PC-3 (cell line): ENCODE data around the gene ARHGAP26. TPM values are rescaled to one million over a fixed set of nuclear protein-coding genes. Genes with fewer than 3 reads are reported as not detected.

ENCODE experiments used
- ATAC-seq: fragments of 200-7000 bp; cut with Tn5 transposase; 2 replicates; pipeline ENCODE4 v1.9.1; 2020; ENCODE audit warnings: mild to moderate bottlenecking, moderate library complexity
- BruUV-seq: library from RNA; stranded (reverse); fragments of 400-500 nt; replicated peaks from 2 replicates; lab custom pipeline; 2021; lab: Mats Ljungman, UMichigan
- CTCF ChIA-PET: fragments of 300-600 bp; sonication (Branson Sonifier 250); formaldehyde crosslinking; loops from one replicate; lab custom pipeline; 2022; ENCODE audit warnings: antibody characterized with exemption; lab: Charles Lee
- POLR2A ChIA-PET: fragments of 300-600 bp; sonication (Branson Sonifier 250); formaldehyde crosslinking; loops from one replicate; lab custom pipeline; 2022; ENCODE audit warnings: antibody characterized with exemption; ENCODE audit not compliant: unreplicated experiment; lab: Charles Lee
- DNase-seq: peaks from one replicate; pipeline ENCODE4 v3.0.0-alpha.2; 2015
- H2AFZ ChIP-seq: fragments of 300-600 bp; sonication (generic); 2 replicates; pipeline ENCODE4 v1.6.0; 2016; ENCODE audit warnings: antibody characterized with exemption, low read length
- H3F3A ChIP-seq: fragments of 300-600 bp; sonication (generic); one replicate; pipeline ENCODE4 v1.6.0; 2017; ENCODE audit warnings: antibody characterized with exemption, low read length, control low read depth, mild to moderate bottlenecking; ENCODE audit not compliant: unreplicated experiment
- H3K27ac ChIP-seq: fragments of 300-600 bp; sonication (generic); 2 replicates; pipeline ENCODE4 v1.5.1; 2016; ENCODE audit warnings: mild to moderate bottlenecking, low read length
- H3K27me3 ChIP-seq: fragments of 300-600 bp; sonication (generic); 2 replicates; pipeline ENCODE4 v1.6.1; 2016; ENCODE audit warnings: low read length, mixed read lengths
- H3K36me3 ChIP-seq: fragments of 300-600 bp; sonication (generic); 2 replicates; pipeline ENCODE4 v1.6.1; 2016; ENCODE audit warnings: low read depth, mixed run types, low read length, mixed read lengths
- H3K4me1 ChIP-seq: fragments of 300-600 bp; sonication (generic); 2 replicates; pipeline ENCODE4 v1.5.1; 2016; ENCODE audit warnings: low read length; ENCODE audit not compliant: insufficient read depth
- H3K4me2 ChIP-seq: fragments of 300-600 bp; sonication (generic); 2 replicates; pipeline ENCODE4 v1.6.0; 2016; ENCODE audit warnings: low read length
- H3K4me3 ChIP-seq: fragments of 300-600 bp; sonication (generic); 2 replicates; pipeline ENCODE4 v1.5.1; 2016; ENCODE audit warnings: mild to moderate bottlenecking, low read length, mixed read lengths
- H3K79me2 ChIP-seq: fragments of 300-600 bp; sonication (generic); 2 replicates; pipeline ENCODE4 v1.6.1; 2017; ENCODE audit warnings: low read length, mixed read lengths
- H3K9ac ChIP-seq: fragments of 300-600 bp; sonication (generic); 2 replicates; pipeline ENCODE4 v1.6.0; 2016; ENCODE audit warnings: mild to moderate bottlenecking, low read length
- H3K9me2 ChIP-seq: fragments of 300-600 bp; sonication (generic); replicated peaks from 2 replicates; pipeline ENCODE4 v1.6.1; 2016; ENCODE audit warnings: mixed run types, low read length, mixed read lengths
- H3K9me3 ChIP-seq: fragments of 300-600 bp; sonication (generic); 2 replicates; pipeline ENCODE4 v1.6.1; 2016; ENCODE audit warnings: low read length, mixed read lengths
- H4K20me1 ChIP-seq: fragments of 300-600 bp; sonication (generic); 2 replicates; pipeline ENCODE4 v1.6.1; 2016; ENCODE audit warnings: low read length, mixed read lengths
- CTCF ChIP-seq: fragments of 300-600 bp; sonication (generic); conservative IDR thresholded peaks from 2 replicates; pipeline ENCODE4 v1.5.1; 2017; ENCODE audit warnings: antibody characterized with exemption, low read depth, mild to moderate bottlenecking, low read length
- EZH2 ChIP-seq: fragments of 300-600 bp; sonication (generic); IDR thresholded peaks from one replicate; pipeline ENCODE4 v1.6.1; 2017; ENCODE audit warnings: antibody characterized with exemption, mild to moderate bottlenecking, low read length; ENCODE audit not compliant: unreplicated experiment
- EZH2phosphoT487 ChIP-seq: fragments of 300-600 bp; sonication (generic); IDR thresholded peaks from 2 replicates; pipeline ENCODE4 v1.6.1; 2018; ENCODE audit warnings: mild to moderate bottlenecking, antibody characterized with exemption, low read length, borderline replicate concordance
- intact Hi-C: fragments of 100-400 bp; cut with micrococcal nuclease; formaldehyde crosslinking; loops from 2 replicates; pipeline ENCODE4 v1.9.0; 2023
- total RNA-seq: library from RNA; depleted of rRNA; stranded (reverse); fragments of >200 nt; gene quantifications from 2 replicates; pipeline ENCODE4 v1.2.3, GENCODE V29; 2014

Gene ARHGAP26
- total RNA-seq, 1 experiment from 2014 or later = 11.7 TPM

GRCh38 chr5:142833517-142834449 is 63.6 kb downstream of the ARHGAP26 start:
- ChIA-PET POLR2A (no interaction called here), CTCF (no interaction called here)
- BruUV-seq = no TSS peak
- H3K79me2 ChIP-seq = peaks cover 41% of the 10 kb centered on the region
- no peak overlapping the region for H2AFZ ChIP-seq
- H3K4me2 ChIP-seq = no peak overlapping the region
- intact Hi-C loops = no loop called here
- ATAC-seq (no peak), DNase-seq (no peak)
- H3K9ac ChIP-seq = no peak overlapping the region
- H3K9me3 ChIP-seq = no peaks in the 10 kb centered on the region
- H3K9me2 ChIP-seq = no peaks in the 10 kb centered on the region
- no peak overlapping the region for H3K27ac ChIP-seq
- no peaks in the 10 kb centered on the region for H3F3A ChIP-seq
- H3K4me3 ChIP-seq = no peak overlapping the region
- no peaks in the 10 kb centered on the region for H3K27me3 ChIP-seq
- peaks cover 36% of the 10 kb centered on the region for H3K4me1 ChIP-seq
- H4K20me1 ChIP-seq = no peaks in the 10 kb centered on the region
- H3K36me3 ChIP-seq = no peaks in the 10 kb centered on the region
- no peak for TF ChIP-seq EZH2
- TF ChIP-seq CTCF = no peak
- no peak for TF ChIP-seq EZH2phosphoT487

- H3K4me3 ChIP-seq = no peak overlapping the region
- ATAC-seq (no peak), DNase-seq (no peak)
- H3K4me1 ChIP-seq = peaks cover 34% of the 10 kb centered on the region
- no peak overlapping the region for H3K4me2 ChIP-seq
- TF ChIP-seq CTCF (no peak), EZH2phosphoT487 (no peak), EZH2 (no peak)
- intact Hi-C loops = no loop called here
- ChIA-PET POLR2A (no interaction called here), CTCF (no interaction called here)
- H3K27ac ChIP-seq = no peak overlapping the region
- H3K36me3 ChIP-seq = no peaks in the 10 kb centered on the region
- no peaks in the 10 kb centered on the region for H3K9me3 ChIP-seq
- no peaks in the 10 kb centered on the region for H3K27me3 ChIP-seq
- peaks cover 5% of the 10 kb centered on the region for H3F3A ChIP-seq
- H4K20me1 ChIP-seq = no peaks in the 10 kb centered on the region
- no peaks in the 10 kb centered on the region for H3K9me2 ChIP-seq
- no TSS peak for BruUV-seq
- H2AFZ ChIP-seq = no peak overlapping the region
- peaks cover 34% of the 10 kb centered on the region for H3K79me2 ChIP-seq
- H3K9ac ChIP-seq = no peak overlapping the region
Observed at GRCh38 chr5:142834504-142834903, 64.3 kb downstream of the ARHGAP26 start.

- ATAC-seq = no peak
- Histone ChIP-seq H4K20me1 (no peaks in the 10 kb centered on the region), H3K27me3 (no peaks in the 10 kb centered on the region), H3F3A (peaks cover 6% of the 10 kb centered on the region), H3K27ac (no peak overlapping the region), H3K4me3 (no peak overlapping the region), H3K4me1 (peaks cover 34% of the 10 kb centered on the region), H2AFZ (no peak overlapping the region), H3K4me2 (no peak overlapping the region), H3K9me2 (no peaks in the 10 kb centered on the region), H3K36me3 (no peaks in the 10 kb centered on the region), H3K79me2 (peaks cover 28% of the 10 kb centered on the region), H3K9ac (no peak overlapping the region), H3K9me3 (no peaks in the 10 kb centered on the region)
- no TSS peak for BruUV-seq
- DNase-seq = no peak
- TF ChIP-seq EZH2phosphoT487 (no peak), EZH2 (no peak), CTCF (no peak)
- intact Hi-C loops = no loop called here
- POLR2A ChIA-PET = no interaction called here
- CTCF ChIA-PET = no interaction called here
Observed at GRCh38 chr5:142835540-142835939, 65.4 kb downstream of the ARHGAP26 start.
